ENCODE results near the gene GRID1. TPM values are rescaled to one million over a fixed set of nuclear protein-coding genes. Genes with fewer than 3 reads are reported as not detected.

Gene GRID1
- total and polyA plus RNA-seq, 9 of the 15 experiments (the other 6 are each of a cell fraction or from before 2014, with no cell fraction given): 0.01 to 7.2 (median 1.2) TPM

- Histone ChIP-seq H2AFZ (ENCODE audit: low read depth, low read length) (no peak overlapping the region), H3K9ac (ENCODE audit: insufficient read depth in 1 of 2, low read depth in 2 of 2, low read length in 2 of 2) (no peak overlapping the region), H3K4me2 (ENCODE audit: insufficient read depth, low read length) (no peak overlapping the region), H3K4me1 (replicated peaks in 1 of 2; ENCODE audit: control insufficient read depth in 2 of 2, insufficient read depth in 2 of 2, low read length in 2 of 2) (no peaks in the 10 kb centered on the region), H3K4me3 (no peak overlapping the region), H3K36me3 (ENCODE audit: control insufficient read depth, insufficient read depth, low read length) (no peaks in the 10 kb centered on the region), H3K79me2 (ENCODE audit: control insufficient read depth, insufficient read depth, low read length) (no peaks in the 10 kb centered on the region), H3K27me3 (ENCODE audit: control insufficient read depth in 2 of 2, insufficient read depth in 2 of 2, low read length in 2 of 2) (no peaks in the 10 kb centered on the region), H3K9me1 (ENCODE audit: control insufficient read depth, insufficient read depth, low read length) (no peaks in the 10 kb centered on the region), H3K9me3 (replicated peaks; ENCODE audit: control insufficient read depth, insufficient read depth, low read depth, low read length) (no peaks in the 10 kb centered on the region), H3K27ac (ENCODE audit: extremely low read depth, low read depth, low read length) (no peak overlapping the region), H4K20me1 (replicated peaks; ENCODE audit: control insufficient read depth, insufficient read depth, low read length) (no peaks in the 10 kb centered on the region)
- in situ Hi-C loops (cut with MboI) (no loop called here), intact Hi-C loops (cut with micrococcal nuclease) (no loop called here)
- no peak for ATAC-seq
- no TSS peak for BruUV-seq (replicated peaks)
- TF ChIP-seq SMAD3 (CRISPR knock-in tag; conservative IDR thresholded peaks at IDR 0.05): no peak
- no peak for TF ChIP-seq EP400 (IDR thresholded peaks at IDR 0.05)
- no peak for TF ChIP-seq CREBBP (IDR thresholded peaks at IDR 0.05; ENCODE audit: low read depth, low read length)
- TF ChIP-seq STAT5B (CRISPR knock-in tag; IDR thresholded peaks at IDR 0.05): no peak
- no peak for TF ChIP-seq POLR2H (tag; IDR thresholded peaks at IDR 0.05; ENCODE audit: low read depth)
- no peak for TF ChIP-seq E2F6 (IDR thresholded peaks at IDR 0.05; ENCODE audit: borderline replicate concordance in 1 of 2, extremely low read depth in 1 of 2, insufficient read depth in 1 of 2, insufficient read length in 1 of 2, low read depth in 1 of 2, low read length in 1 of 2, poor library complexity in 1 of 2, severe bottlenecking in 1 of 2)
- TF ChIP-seq ZEB2 (IDR thresholded peaks at IDR 0.05): no peak
- no peak for TF ChIP-seq POLR2AphosphoS5 (IDR thresholded peaks at IDR 0.05; ENCODE audit: control insufficient read depth, insufficient read depth, low read depth, low read length)
- TF ChIP-seq MCM7 (IDR thresholded peaks at IDR 0.05): no peak
- no peak for TF ChIP-seq OTX1 (CRISPR knock-in tag; IDR thresholded peaks at IDR 0.05)
- no peak for TF ChIP-seq KDM4B (IDR thresholded peaks at IDR 0.05; ENCODE audit: borderline replicate concordance in 2 of 2, low read depth in 1 of 2)
- TF ChIP-seq ELF4 (CRISPR knock-in tag; IDR thresholded peaks at IDR 0.05): no peak
- TF ChIP-seq PRPF4 (IDR thresholded peaks at IDR 0.05; ENCODE audit: insufficient read depth, low read depth, low read length, poor library complexity, severe bottlenecking): no peak
- no peak for TF ChIP-seq ZNF384 (IDR thresholded peaks at IDR 0.05; ENCODE audit: low read depth, low read length)
- TF ChIP-seq HNRNPH1 (optimal IDR thresholded peaks at IDR 0.05; ENCODE audit: low read depth, low read length): no peak
- ChIA-PET POLR2A (no interaction called here), CTCF (ENCODE audit: low intra/inter-chr PET ratio) (no interaction called here)
- WGBS (ENCODE audit: insufficient coverage, low coverage, missing lambda C conversion rate): 0% methylated on average over 1 of the region's 1 CpG
- no peak for DNase-seq (ENCODE audit: extremely low read depth in 1 of 4, low spot score in 3 of 4)
- FAIRE-seq: no peak
Observed at GRCh38 chr10:86247073-86247472, 119.5 kb downstream of the GRID1 start.
